H9 (cell line): ENCODE measurements around the gene TCERG1L. TPM values are rescaled to one million over a fixed set of nuclear protein-coding genes. Genes with fewer than 3 reads are reported as not detected.

Experiments
- DNase-seq: peaks from one replicate; pipeline ENCODE4 v3.0.0-alpha.2; 2017
- H2AFZ ChIP-seq: one replicate; pipeline ENCODE4 v1.6.1; 2013; ENCODE audit warnings: mild to moderate bottlenecking, low read length, control low read depth, moderate library complexity
- H2AK5ac ChIP-seq: 2 replicates; pipeline ENCODE4 v1.6.1; 2013; ENCODE audit warnings: low read length, control low read depth, mixed read lengths; ENCODE audit not compliant: insufficient read length
- H2BK120ac ChIP-seq: one replicate; pipeline ENCODE4 v1.6.1; 2013; ENCODE audit warnings: low read depth, mild to moderate bottlenecking, low read length, control low read depth, inconsistent platforms; ENCODE audit not compliant: poor library complexity, severe bottlenecking
- H2BK12ac ChIP-seq: 2 replicates; pipeline ENCODE4 v1.6.1; 2013; ENCODE audit warnings: low read length, control low read depth, mixed read lengths, low read depth; ENCODE audit not compliant: insufficient read length
- H2BK15ac ChIP-seq: 2 replicates; pipeline ENCODE4 v1.6.1; 2013; ENCODE audit warnings: low read depth, low read length, control low read depth
- H2BK20ac ChIP-seq: one replicate; pipeline ENCODE4 v1.6.1; 2013; ENCODE audit warnings: low read depth, mild to moderate bottlenecking, low read length, control low read depth, inconsistent platforms; ENCODE audit not compliant: poor library complexity, severe bottlenecking
- H2BK5ac ChIP-seq: 2 replicates; pipeline ENCODE4 v1.6.1; 2013; ENCODE audit warnings: low read length, control low read depth, mixed read lengths; ENCODE audit not compliant: insufficient read length
- H3K14ac ChIP-seq: 2 replicates; pipeline ENCODE4 v1.6.1; 2013; ENCODE audit warnings: low read length, control low read depth; ENCODE audit not compliant: insufficient read depth
- H3K18ac ChIP-seq: 2 replicates; pipeline ENCODE4 v1.6.1; 2013; ENCODE audit warnings: low read depth, mild to moderate bottlenecking, mixed read lengths, low read length, control low read depth; ENCODE audit not compliant: insufficient read length
- H3K23ac ChIP-seq: 2 replicates; pipeline ENCODE4 v1.6.1; 2013; ENCODE audit warnings: low read length, control low read depth, mixed read lengths, low read depth; ENCODE audit not compliant: insufficient read length
- H3K23me2 ChIP-seq: 2 replicates; pipeline ENCODE4 v1.6.1; 2013; ENCODE audit warnings: low read depth, mild to moderate bottlenecking, mixed read lengths, low read length, control low read depth; ENCODE audit not compliant: insufficient read length, poor library complexity, severe bottlenecking
- H3K27ac ChIP-seq: 2 replicates; pipeline ENCODE4 v1.5.1; 2013; ENCODE audit warnings: low read length, control low read depth, mixed read lengths, low read depth; ENCODE audit not compliant: insufficient read length
- H3K27me3 ChIP-seq: 2 replicates; pipeline ENCODE4 v1.6.1; 2013; ENCODE audit warnings: low read length, control low read depth, inconsistent platforms; ENCODE audit not compliant: insufficient read depth
- H3K4ac ChIP-seq: 2 replicates; pipeline ENCODE4 v1.6.1; 2013; ENCODE audit warnings: low read depth, mild to moderate bottlenecking, control low read depth, inconsistent platforms, low read length, moderate library complexity
- H3K4me1 ChIP-seq: 2 replicates; pipeline ENCODE4 v1.6.1; 2013; ENCODE audit warnings: low read length, control low read depth, inconsistent platforms; ENCODE audit not compliant: insufficient read depth
- H3K4me2 ChIP-seq: 2 replicates; pipeline ENCODE4 v1.6.1; 2013; ENCODE audit warnings: low read length, control low read depth, mixed read lengths; ENCODE audit not compliant: insufficient read length, insufficient read depth
- H3K56ac ChIP-seq: 2 replicates; pipeline ENCODE4 v1.6.1; 2013; ENCODE audit warnings: low read depth, mild to moderate bottlenecking, mixed read lengths, low read length, control low read depth; ENCODE audit not compliant: insufficient read length
- H3K79me1 ChIP-seq: 2 replicates; pipeline ENCODE4 v1.6.1; 2013; ENCODE audit warnings: low read depth, mild to moderate bottlenecking, moderate library complexity, low read length, control low read depth, inconsistent platforms; ENCODE audit not compliant: insufficient read depth, poor library complexity, severe bottlenecking
- H3K79me2 ChIP-seq: 2 replicates; pipeline ENCODE4 v1.6.1; 2013; ENCODE audit warnings: low read length, control low read depth, inconsistent platforms; ENCODE audit not compliant: insufficient read depth
- H3K9ac ChIP-seq: 2 replicates; pipeline ENCODE4 v1.6.1; 2013; ENCODE audit warnings: low read length, control low read depth, mixed read lengths; ENCODE audit not compliant: insufficient read length; ENCODE audit errors: extremely low read depth
- H3K9me3 ChIP-seq: one replicate; pipeline ENCODE4 v1.6.1; 2013; ENCODE audit warnings: low read depth, low read length, inconsistent platforms; ENCODE audit not compliant: control insufficient read depth
- H3T11ph ChIP-seq: one replicate; pipeline ENCODE4 v1.6.1; 2013; ENCODE audit warnings: mild to moderate bottlenecking, low read length, control low read depth, inconsistent platforms
- H4K20me1 ChIP-seq: one replicate; pipeline ENCODE4 v1.6.1; 2013; ENCODE audit not compliant: control insufficient read depth, insufficient read length, insufficient read depth
- H4K5ac ChIP-seq: 2 replicates; pipeline ENCODE4 v1.6.1; 2013; ENCODE audit warnings: low read depth, mild to moderate bottlenecking, mixed read lengths, low read length, control low read depth; ENCODE audit not compliant: insufficient read length
- H4K8ac ChIP-seq: replicated peaks from 2 replicates; pipeline ENCODE4 v1.6.1; 2013; ENCODE audit warnings: low read length, control low read depth, mixed read lengths, low read depth; ENCODE audit not compliant: insufficient read length
- H4K91ac ChIP-seq: 2 replicates; pipeline ENCODE4 v1.6.1; 2013; ENCODE audit warnings: low read depth, mild to moderate bottlenecking, moderate library complexity, mixed read lengths, low read length, control low read depth; ENCODE audit not compliant: insufficient read length
- H3K27ac Mint-ChIP-seq, 3 experiments: 2 replicates in 2 of 3; 3 replicates in 1 of 3; pipeline ENCODE4 v1.8.0; 2020 to 2021; ENCODE audit warnings: mixed read lengths in 3 of 3, mild to moderate bottlenecking in 1 of 3, moderate library complexity in 1 of 3
- H3K27me3 Mint-ChIP-seq: 2 replicates; pipeline ENCODE4 v1.8.0; 2021; ENCODE audit warnings: low read depth, mild to moderate bottlenecking, moderate library complexity, mixed read lengths
- H3K36me3 Mint-ChIP-seq, 3 experiments: 2 replicates in 2 of 3; 3 replicates in 1 of 3; pipeline ENCODE4 v1.8.0; 2020 to 2021; ENCODE audit warnings: low read depth in 3 of 3, mixed read lengths in 3 of 3; ENCODE audit not compliant: insufficient read depth in 1 of 3
- H3K4me1 Mint-ChIP-seq, 2 experiments: 2 replicates each; pipeline ENCODE4 v1.8.0; 2020; ENCODE audit warnings: mixed read lengths in 2 of 2
- H3K4me3 Mint-ChIP-seq, 2 experiments: 2 replicates in 1 of 2; 3 replicates in 1 of 2; pipeline ENCODE4 v1.8.0; 2020 to 2021; ENCODE audit warnings: mild to moderate bottlenecking in 2 of 2, mixed read lengths in 2 of 2, moderate library complexity in 1 of 2
- H3K9me3 Mint-ChIP-seq, 2 experiments: 2 replicates in 1 of 2; 3 replicates in 1 of 2; pipeline ENCODE4 v1.8.0; 2020; ENCODE audit warnings: mild to moderate bottlenecking in 2 of 2, mixed read lengths in 2 of 2, moderate library complexity in 1 of 2
- WGBS: extraction: QIAGEN DNeasy Blood & Tissue Kit; methylation state at CpG from one replicate; pipeline ENCODE4 v1.1.7; 2013; ENCODE audit warnings: missing lambda C conversion rate, low lambda C conversion rate, mixed read lengths; ENCODE audit not compliant: insufficient read length; ENCODE audit errors: extremely low coverage; 5-methylcytosine and 5-hydroxymethylcytosine counted together
- total RNA-seq: library from RNA; stranded (reverse); gene quantifications from 2 replicates; pipeline ENCODE4 v1.2.1, GENCODE V29; 2021
- TF ChIP-seq, protein P1 (sequence below): fragments of 200-600 bp; sonication (generic); conservative IDR thresholded peaks from 3 replicates; pipeline ENCODE4 v1.8.0; 2021; ENCODE audit warnings: antibody characterized with exemption, mild to moderate bottlenecking

Gene TCERG1L
- total RNA-seq, 1 experiment from 2014 or later, result 3.3 TPM

DNA sequence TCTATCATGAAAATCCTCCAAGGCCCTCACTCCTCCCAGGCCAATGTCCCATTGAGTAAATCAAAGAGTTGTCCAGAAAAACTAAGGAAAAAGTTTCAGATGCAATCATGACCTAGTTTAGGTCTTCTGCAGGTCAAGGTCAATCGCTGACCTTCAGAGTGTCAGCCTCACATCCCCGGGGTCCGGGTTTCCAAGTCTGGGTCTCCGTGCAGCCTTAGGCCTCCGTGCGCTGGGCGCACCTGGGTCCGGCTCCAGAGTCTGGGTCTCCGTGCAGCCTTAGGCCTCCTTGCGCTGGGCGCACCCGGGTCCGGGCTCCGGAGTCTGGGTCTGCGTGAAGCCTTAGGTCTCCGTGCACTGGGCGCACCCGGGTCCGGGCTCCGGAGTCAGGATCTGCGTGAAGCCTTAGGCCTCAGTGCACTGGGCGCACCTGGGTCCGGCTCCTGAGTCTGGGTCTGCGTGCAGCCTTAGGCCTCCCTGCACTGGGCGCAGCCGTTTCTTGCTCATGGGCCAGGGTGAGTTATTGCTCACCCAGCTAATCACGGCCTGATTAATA, 236.2 kb downstream of the TCERG1L start:
- DNase-seq, result no peak
- no peak overlapping the region for H3T11ph ChIP-seq
- Mint-ChIP-seq H3K36me3 (no peaks in the 10 kb centered on the region), H3K4me1 (peaks cover 18 to 19% of the 10 kb centered on the region in 2 experiments), H3K27ac (no peak overlapping the region), H3K4me3 (no peak overlapping the region), H3K9me3 (no peaks in the 10 kb centered on the region; a peak in 1 of 5 replicates), H3K27me3 (peaks cover 2% of the 10 kb centered on the region; the same call in 1 of the 2 replicates)
- no peak overlapping the region for H3K9ac ChIP-seq
- no peak overlapping the region for H3K4me2 ChIP-seq
- no peak overlapping the region for H2AK5ac ChIP-seq
- H3K9me3 ChIP-seq, result no peaks in the 10 kb centered on the region
- TF ChIP-seq, protein P1, sequence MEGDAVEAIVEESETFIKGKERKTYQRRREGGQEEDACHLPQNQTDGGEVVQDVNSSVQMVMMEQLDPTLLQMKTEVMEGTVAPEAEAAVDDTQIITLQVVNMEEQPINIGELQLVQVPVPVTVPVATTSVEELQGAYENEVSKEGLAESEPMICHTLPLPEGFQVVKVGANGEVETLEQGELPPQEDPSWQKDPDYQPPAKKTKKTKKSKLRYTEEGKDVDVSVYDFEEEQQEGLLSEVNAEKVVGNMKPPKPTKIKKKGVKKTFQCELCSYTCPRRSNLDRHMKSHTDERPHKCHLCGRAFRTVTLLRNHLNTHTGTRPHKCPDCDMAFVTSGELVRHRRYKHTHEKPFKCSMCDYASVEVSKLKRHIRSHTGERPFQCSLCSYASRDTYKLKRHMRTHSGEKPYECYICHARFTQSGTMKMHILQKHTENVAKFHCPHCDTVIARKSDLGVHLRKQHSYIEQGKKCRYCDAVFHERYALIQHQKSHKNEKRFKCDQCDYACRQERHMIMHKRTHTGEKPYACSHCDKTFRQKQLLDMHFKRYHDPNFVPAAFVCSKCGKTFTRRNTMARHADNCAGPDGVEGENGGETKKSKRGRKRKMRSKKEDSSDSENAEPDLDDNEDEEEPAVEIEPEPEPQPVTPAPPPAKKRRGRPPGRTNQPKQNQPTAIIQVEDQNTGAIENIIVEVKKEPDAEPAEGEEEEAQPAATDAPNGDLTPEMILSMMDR, result no peak
- H4K20me1 ChIP-seq, result no peaks in the 10 kb centered on the region
- no peak overlapping the region for H3K27ac ChIP-seq
- peaks cover 2% of the 10 kb centered on the region; the same call in 1 of the 2 replicates for H3K4me1 ChIP-seq
- no peaks in the 10 kb centered on the region for H3K79me1 ChIP-seq
- no peak overlapping the region for H2BK20ac ChIP-seq
- H3K56ac ChIP-seq, result no peak overlapping the region
- H2AFZ ChIP-seq, result no peak overlapping the region
- H4K91ac ChIP-seq, result no peak overlapping the region
- no peak overlapping the region for H3K23ac ChIP-seq
- H3K18ac ChIP-seq, result no peak overlapping the region
- no peak overlapping the region for H2BK15ac ChIP-seq
- no CpG with 5 or more reads among the region's 27 CpGs for WGBS
- H2BK12ac ChIP-seq, result no peak overlapping the region
- H2BK5ac ChIP-seq, result no peak overlapping the region
- H2BK120ac ChIP-seq, result no peak overlapping the region
- H3K23me2 ChIP-seq, result no peaks in the 10 kb centered on the region
- H3K4ac ChIP-seq, result no peak overlapping the region
- no peak overlapping the region for H4K5ac ChIP-seq
- no peaks in the 10 kb centered on the region for H3K79me2 ChIP-seq
- no peak overlapping the region for H3K14ac ChIP-seq
- no peaks in the 10 kb centered on the region for H3K27me3 ChIP-seq
- no peak overlapping the region for H4K8ac ChIP-seq
